Stimulated activated CD8-positive, alpha-beta memory T cell treated with anti-CD3 and anti-CD28 coated beads, Interleukin-4, amount 100 ng/mL, for 48 hours (primary cell): ENCODE measurements around the gene PRDM2.

Experiments used
- DNase-seq: peaks from one replicate; pipeline ENCODE4 v3.0.0-alpha.2; 2020

The PRDM2 gene

GRCh38 chr1:13794231-13795187, 94.5 kb downstream of the PRDM2 start:
- DNase-seq = no peak

- no peak for DNase-seq
Observed at GRCh38 chr1:13797397-13797796, 97.4 kb downstream of the PRDM2 start.

GRCh38 chr1:13798120-13798519, 98.1 kb downstream of the PRDM2 start:
- DNase-seq = no peak

DNA sequence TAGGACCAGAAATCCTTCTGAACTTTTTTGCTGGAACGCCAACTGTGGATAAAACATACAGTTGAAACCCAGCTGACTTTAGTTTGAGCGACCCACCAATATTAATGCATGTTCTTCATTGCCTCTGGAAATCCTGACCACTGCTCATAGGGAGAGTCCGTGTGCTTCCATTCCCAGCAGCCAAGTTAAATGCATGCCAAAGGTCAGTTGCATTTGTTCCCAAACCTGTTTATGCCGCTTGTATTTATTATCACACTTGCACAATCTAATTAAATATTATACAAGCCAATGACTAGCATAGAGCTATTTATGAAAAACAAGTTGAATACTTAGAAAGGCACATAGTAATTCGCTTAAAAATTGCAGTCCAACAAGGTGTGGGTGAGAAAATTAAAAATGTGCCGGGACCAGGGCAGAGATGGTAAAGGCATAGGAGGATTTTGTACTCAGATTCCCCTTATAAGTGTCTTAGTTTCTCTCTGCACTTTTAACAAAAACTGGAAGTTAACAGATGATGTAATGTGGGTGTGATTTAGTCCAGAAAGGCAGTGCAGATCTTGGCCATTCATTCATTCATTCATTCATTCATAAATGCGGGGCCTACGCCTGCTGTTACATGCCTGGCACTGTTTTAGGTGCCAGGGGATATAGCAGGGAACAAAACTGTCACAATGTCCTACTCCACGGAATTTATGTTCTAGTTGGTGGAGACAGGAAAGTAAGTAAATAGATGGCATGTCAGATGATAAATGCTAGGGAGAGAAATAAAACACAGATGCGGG, 99.7 kb downstream of the PRDM2 start:
- no peak for DNase-seq

- no peak for DNase-seq
Observed at GRCh38 chr1:13801232-13801631, 101.2 kb downstream of the PRDM2 start.

GRCh38 chr1:13801655-13802486, 101.9 kb downstream of the PRDM2 start:
- no peak for DNase-seq

GRCh38 chr1:13802782-13803545, 103.0 kb downstream of the PRDM2 start:
- no peak for DNase-seq

DNA sequence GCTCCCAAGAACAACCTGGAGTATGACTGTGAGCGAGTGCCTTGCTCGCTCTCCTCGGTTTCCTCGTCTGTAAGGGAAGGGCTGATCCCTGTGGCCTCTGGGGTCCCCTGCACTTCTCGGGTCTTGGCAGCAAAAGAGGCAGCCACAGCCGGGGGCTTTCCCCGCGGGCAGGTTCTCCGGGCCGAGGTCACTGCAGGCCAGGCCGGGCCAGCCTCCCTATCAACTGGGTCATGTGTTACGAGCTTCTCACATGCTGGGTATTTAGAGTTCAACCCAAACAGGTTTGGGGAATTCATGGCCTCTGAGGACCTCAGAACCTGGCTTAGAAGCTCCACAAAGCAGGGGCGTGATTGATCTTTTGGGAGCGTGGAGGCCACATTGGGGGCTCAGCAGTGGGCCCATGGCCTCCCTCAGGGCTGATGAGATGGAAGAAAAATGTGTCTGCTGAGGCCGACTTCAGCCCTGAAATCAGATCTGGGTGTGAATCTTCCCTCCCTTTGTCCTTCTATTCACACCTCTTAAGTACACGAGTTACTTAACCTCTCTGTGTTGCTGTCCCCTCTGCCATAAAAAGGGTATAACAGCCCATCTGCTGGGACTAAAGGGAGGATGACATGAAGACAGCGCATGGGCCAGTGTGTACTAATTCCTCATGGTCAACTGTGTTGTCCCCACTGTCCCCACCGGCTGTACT, 103.7 kb downstream of the PRDM2 start:
- no peak for DNase-seq

DNA sequence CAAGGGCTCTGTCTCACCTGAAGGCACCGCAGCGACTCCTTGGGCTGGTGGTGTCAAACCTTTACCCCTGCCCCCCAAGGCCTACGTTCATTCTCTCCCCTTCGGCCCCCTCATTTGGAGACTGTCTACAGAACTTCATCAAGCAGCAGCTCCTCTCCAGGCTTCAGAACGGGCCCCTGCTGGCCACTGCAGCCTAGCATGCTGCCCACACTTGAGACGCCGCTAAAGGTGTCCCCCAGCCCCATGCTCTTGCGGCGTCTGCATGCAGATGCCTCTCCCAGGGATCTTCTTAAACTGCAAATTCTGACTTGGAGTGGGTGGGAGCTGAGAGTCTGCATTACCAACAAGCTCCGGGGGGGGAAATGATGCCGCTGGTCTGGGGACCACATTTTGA, 104.2 kb downstream of the PRDM2 start:
- DNase-seq = no peak

GRCh38 chr1:13805431-13805830, 105.4 kb downstream of the PRDM2 start:
- DNase-seq = no peak

DNA sequence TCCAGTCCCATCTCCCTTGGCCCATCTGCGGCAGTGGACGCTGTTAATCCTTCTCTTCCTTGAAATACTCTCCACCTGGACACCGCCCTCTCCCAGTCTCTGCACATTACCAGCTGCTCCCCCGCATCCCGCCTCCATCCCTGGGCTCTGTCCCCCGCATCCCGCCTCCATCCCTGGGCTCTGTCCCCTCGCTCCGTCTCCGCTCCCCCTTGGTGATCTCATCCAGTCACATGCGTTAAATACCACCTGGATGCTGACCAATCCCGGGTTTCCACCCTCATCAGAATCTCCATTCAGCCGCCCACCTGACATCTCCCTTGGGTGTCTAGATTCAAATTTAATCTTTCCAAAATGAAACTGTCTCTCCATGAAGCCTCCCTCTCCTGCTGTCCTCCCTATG, 106.1 kb downstream of the PRDM2 start:
- no peak for DNase-seq

DNA sequence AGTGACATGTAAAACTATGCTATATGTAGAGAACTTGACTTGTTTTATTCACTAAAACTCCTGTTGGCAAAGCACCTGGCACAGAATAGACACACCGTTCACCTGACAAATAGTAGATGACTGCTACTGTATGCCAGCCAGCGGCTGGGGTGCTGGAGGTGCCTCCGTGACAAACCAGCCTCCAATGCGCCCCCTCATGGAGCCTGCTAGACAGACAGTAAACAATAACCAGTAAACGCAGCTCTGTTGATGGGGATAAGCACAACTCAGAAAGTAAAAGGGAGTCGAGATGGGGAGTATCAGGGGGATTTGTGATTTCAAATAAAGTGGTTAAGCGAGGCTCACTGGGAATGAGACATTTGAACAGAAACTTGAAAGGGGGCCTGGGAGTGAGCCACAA, 107.2 kb downstream of the PRDM2 start:
- DNase-seq = peak; percentile 42

DNA sequence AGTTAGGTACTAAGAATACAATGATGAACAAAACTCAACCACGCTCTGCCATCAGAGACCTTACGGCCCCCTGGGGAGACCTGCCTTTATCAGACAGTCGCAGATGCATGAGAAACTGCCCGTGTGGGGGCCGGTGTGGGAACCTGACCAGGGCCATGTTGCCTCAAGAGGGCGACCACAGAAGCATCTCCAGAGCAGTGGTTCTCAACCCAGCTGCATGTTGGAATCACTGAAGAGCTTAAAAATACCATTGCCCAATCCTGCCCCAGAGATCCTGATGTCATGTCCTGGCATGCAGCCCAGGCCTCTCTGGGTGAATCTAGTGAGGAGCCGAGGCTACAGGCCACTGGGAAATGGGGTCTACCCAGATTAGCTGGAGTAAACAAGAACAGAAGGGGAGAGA, 108.7 kb downstream of the PRDM2 start:
- DNase-seq = no peak

- peak; percentile 54 for DNase-seq
Observed at GRCh38 chr1:13809461-13810159, 109.6 kb downstream of the PRDM2 start.

DNA sequence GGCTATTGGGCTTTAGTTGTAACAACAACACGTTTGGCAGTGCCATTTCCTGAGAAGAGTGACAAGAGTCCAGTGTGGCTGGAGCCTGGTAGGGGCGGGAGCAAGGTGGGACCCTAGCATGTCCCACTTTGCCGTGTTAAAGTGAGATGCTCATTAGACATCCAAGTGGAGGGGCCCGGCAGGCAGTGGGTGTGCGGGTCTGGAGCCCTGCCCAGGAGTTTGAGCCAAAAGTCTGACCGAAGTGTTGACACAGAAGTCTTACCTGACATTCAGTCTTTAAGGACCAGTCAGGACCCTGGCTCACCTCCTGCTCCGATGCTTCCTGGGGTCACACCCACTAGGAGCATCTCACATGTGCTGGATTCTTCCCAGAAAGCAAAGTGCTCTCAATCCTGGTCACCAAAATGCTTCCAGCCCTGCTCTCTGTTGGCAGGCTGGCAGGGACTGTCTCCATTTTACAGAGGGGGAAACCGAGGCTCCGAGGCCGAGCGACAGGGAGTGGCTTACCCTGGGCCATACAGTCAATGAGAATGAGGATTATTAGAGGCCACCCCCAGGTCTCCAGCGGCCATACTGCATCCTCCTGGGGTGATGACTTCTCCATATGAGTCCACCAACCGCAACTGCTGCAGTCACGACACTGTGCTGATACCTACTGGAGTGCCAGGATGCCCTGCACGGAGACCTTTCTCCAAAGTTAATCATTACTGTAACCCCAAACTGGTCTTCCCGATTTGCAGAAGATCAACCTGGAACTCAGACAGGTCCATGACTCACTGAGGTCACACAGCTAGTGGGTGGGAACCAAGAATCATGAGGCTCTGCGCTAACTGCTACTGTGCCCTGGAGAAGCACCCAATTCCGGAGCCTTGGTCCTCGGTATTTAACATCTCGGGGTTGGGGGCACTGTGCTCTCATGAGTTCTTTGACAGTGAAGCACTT, 112.7 kb downstream of the PRDM2 start:
- no peak for DNase-seq

DNA sequence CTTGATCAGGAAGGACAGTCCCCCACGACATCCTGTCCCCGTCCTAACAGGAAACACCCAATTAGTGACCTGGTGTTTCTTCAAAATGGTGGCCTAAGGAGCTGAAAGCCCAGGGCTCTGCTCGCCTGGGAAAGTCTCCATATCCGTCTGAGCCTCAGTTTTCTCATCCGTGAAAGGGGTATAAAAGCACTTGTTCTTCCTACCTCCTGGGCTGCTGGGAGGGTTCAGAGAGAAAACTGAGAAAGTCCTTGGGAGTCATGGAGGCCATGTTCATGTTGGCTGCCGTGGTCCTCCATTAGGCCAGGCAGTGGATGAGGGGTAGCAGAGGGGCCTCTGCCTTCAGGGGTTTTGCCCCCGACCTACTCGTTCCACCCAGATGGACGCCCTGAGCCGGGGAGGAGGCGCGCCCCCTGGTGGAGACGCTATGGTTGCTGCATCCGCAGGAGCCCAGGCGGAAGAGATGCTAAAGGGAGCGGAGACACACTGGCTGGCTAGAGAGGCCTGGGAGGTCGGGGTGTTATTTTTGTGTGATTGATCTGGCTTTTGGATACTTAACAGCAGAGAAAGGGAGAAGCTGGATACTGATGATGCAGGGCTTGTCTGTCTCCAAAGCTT, 113.5 kb downstream of the PRDM2 start:
- DNase-seq = peak; percentile 80

DNA sequence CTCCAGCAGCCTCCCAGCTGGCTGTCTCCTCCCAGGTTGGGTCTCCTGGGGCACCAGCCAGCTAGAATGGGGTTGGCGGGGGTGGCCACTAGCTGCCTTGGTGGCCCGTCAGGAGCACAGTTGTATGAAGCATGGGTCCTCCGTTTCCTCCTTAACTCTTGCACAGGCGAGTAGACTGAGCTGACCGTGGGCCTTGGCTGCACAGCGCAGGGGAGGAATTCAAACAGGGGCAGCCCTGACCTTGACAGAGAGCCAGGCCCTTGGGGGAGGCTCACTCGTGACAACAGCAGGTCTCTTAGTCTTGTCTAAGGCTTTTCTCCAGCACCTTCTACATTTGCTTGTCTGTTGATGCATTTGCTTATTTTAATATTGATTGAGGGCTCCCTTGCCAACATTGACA, 114.1 kb downstream of the PRDM2 start:
- no peak for DNase-seq

DNA sequence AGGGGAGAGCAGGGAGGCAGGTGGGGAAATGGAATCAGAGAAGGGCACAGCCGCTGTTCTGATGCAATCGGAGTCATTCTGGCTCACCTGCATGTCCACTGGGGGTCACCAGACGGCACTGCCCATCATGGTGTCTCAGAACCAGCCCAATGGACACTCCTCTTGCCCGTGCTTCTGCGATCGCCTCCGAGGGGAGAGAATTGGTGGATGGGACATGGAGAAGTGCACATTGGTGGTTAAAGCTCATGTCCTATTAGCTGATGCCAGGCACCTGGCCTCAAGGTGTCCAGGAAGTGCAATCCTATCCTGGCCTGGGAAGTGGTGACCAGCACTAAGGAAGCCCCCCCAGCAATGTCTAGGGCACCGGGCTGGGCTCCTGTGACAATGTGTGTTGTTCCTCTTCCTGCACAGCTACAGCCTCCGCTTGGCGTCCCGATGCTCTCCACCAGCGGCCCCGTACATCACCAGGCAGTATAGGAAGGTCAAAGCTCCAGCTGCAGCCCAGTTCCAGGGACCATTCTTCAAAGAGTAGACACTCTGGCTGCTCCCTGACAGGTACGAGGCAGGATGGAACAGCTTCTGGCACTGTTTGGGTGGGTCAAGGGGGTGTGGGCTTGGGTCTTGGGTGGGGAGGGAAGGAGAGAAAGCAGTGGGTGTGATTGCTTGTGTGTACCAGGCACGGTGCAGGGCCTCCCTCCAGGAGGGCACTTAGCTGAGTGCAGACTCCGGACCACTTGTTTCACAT, 116.2 kb downstream of the PRDM2 start:
- no peak for DNase-seq

DNA sequence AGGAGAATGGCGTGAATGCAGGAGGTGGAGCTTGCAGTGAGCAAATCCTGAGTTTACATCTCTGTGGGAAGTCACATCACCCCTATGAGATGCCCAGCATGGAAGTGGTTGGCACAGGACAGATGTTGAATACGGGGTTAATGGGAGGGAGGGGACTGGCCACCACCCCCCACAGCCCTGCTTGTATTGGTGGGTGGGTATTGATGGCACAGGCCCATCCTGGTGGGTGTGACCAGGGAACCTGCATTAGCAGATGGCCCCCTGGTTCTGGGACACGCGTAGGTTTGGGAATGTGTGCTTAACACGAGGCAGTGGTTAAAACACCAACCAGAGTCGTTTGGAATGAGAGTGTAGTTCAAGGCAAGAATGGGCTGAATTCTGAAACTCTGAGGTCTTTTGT, 117.9 kb downstream of the PRDM2 start:
- DNase-seq = no peak
